Type B pancreatic cell (in vitro differentiated cells): ENCODE measurements around the gene CCDC152. TPM values are rescaled to one million over a fixed set of nuclear protein-coding genes. Genes with fewer than 3 reads are reported as not detected.
A peak's percentile ranks its signal among the peaks of the same experiment; 100 is the strongest.
"Not testable (repeated sequence)": the region's sequence is repeated elsewhere in the genome, so short reads cannot be mapped to it uniquely, and the experiment has no call there.

Experiments used
- DNase-seq: peaks from one replicate; pipeline ENCODE4 v3.0.0; 2021; ENCODE audit warnings: mixed read lengths; ENCODE audit not compliant: unreplicated experiment; ENCODE audit errors: extremely low spot score
- H3K27ac Mint-ChIP-seq: 2 replicates; pipeline ENCODE4 v1.8.0; 2021; ENCODE audit warnings: mild to moderate bottlenecking, mixed read lengths
- H3K27me3 Mint-ChIP-seq: 2 replicates; pipeline ENCODE4 v1.8.0; 2021; ENCODE audit warnings: mixed read lengths
- H3K36me3 Mint-ChIP-seq: 2 replicates; pipeline ENCODE4 v1.8.0; 2021; ENCODE audit warnings: mixed read lengths
- H3K4me1 Mint-ChIP-seq: one replicate; pipeline ENCODE4 v1.8.0; 2021; ENCODE audit warnings: mixed read lengths; ENCODE audit not compliant: unreplicated experiment
- H3K4me3 Mint-ChIP-seq: 2 replicates; pipeline ENCODE4 v1.8.0; 2021; ENCODE audit warnings: mild to moderate bottlenecking, mixed read lengths
- H3K9me3 Mint-ChIP-seq: 2 replicates; pipeline ENCODE4 v1.8.0; 2021; ENCODE audit warnings: mixed read lengths
- CTCF ChIP-seq: fragments of 200-600 bp; sonication (generic); conservative IDR thresholded peaks from 2 replicates; pipeline ENCODE4 v1.5.0; 2021; ENCODE audit warnings: antibody characterized with exemption, mild to moderate bottlenecking
- total RNA-seq: library from RNA; stranded (reverse); gene quantifications from 2 replicates; pipeline ENCODE4 v1.2.1, GENCODE V29; 2021; ENCODE audit warnings: low replicate concordance

Gene CCDC152
- total RNA-seq, 1 donor from 2014 or later: not detected

GRCh38 chr5:42721484-42721883 is 35.1 kb upstream of the CCDC152 start:
- no peak for DNase-seq
- Mint-ChIP-seq H3K4me3 (no peak overlapping the region), H3K4me1 (no peaks in the 10 kb centered on the region), H3K27me3 (peaks cover 15% of the 10 kb centered on the region), H3K9me3 (no peaks in the 10 kb centered on the region), H3K27ac (no peak overlapping the region), H3K36me3 (no peaks in the 10 kb centered on the region)
- no peak for TF ChIP-seq CTCF

GRCh38 chr5:42734531-42735058 is 22.0 kb upstream of the CCDC152 start:
- H3K27ac Mint-ChIP-seq, DNase-seq, H3K4me3 Mint-ChIP-seq, H3K4me1 Mint-ChIP-seq, H3K27me3 Mint-ChIP-seq, H3K36me3 Mint-ChIP-seq, H3K9me3 Mint-ChIP-seq: not testable (repeated sequence)

GRCh38 chr5:42740920-42741319 is 15.7 kb upstream of the CCDC152 start:
- H3K27ac Mint-ChIP-seq: no peak overlapping the region
- DNase-seq: no peak
- no peaks in the 10 kb centered on the region for H3K9me3 Mint-ChIP-seq
- no peaks in the 10 kb centered on the region for H3K4me1 Mint-ChIP-seq
- no peaks in the 10 kb centered on the region for H3K27me3 Mint-ChIP-seq
- H3K4me3 Mint-ChIP-seq: no peak overlapping the region
- no peaks in the 10 kb centered on the region for H3K36me3 Mint-ChIP-seq
- TF ChIP-seq CTCF: no peak

GRCh38 chr5:42745426-42745825 is 11.2 kb upstream of the CCDC152 start:
- peak; percentile 61 for TF ChIP-seq CTCF
- Mint-ChIP-seq H3K9me3 (no peaks in the 10 kb centered on the region), H3K4me3 (no peak overlapping the region), H3K27ac (no peak overlapping the region), H3K36me3 (no peaks in the 10 kb centered on the region), H3K27me3 (no peaks in the 10 kb centered on the region), H3K4me1 (no peaks in the 10 kb centered on the region)
- no peak for DNase-seq

GRCh38 chr5:42745856-42746255 is 10.8 kb upstream of the CCDC152 start:
- H3K27ac Mint-ChIP-seq: no peak overlapping the region

GRCh38 chr5:42749020-42749419 is 7.6 kb upstream of the CCDC152 start:
- Mint-ChIP-seq H3K27ac (no peak overlapping the region), H3K4me1 (no peaks in the 10 kb centered on the region), H3K9me3 (no peaks in the 10 kb centered on the region), H3K4me3 (no peak overlapping the region), H3K27me3 (no peaks in the 10 kb centered on the region), H3K36me3 (no peaks in the 10 kb centered on the region)
- no peak for DNase-seq
- no peak for TF ChIP-seq CTCF

More at GRCh38 chr5:42745856-42746255, 10.8 kb upstream of the CCDC152 start:
- Mint-ChIP-seq H3K9me3 (no peaks in the 10 kb centered on the region), H3K4me3 (no peak overlapping the region), H3K4me1 (no peaks in the 10 kb centered on the region), H3K36me3 (no peaks in the 10 kb centered on the region), H3K27me3 (no peaks in the 10 kb centered on the region)
- TF ChIP-seq CTCF: no peak
- no peak for DNase-seq
